ENCODE results near the gene LCTL. TPM values are rescaled to one million over a fixed set of nuclear protein-coding genes. Genes with fewer than 3 reads are reported as not detected.
A peak's percentile ranks its signal among the peaks of the same experiment; 100 is the strongest.

The LCTL gene
- 0.35 to 0.36 TPM (median 0.36 TPM) in 3 replicates for total RNA-seq

- Mint-ChIP-seq H3K27me3 (ENCODE audit: low read depth) (no peaks in the 10 kb centered on the region), H3K4me3 (no peak within 1 kb of the TSS)
- no peak for TF ChIP-seq CTCF (IDR thresholded peaks at IDR 0.05; ENCODE audit: unreplicated experiment)
Measured at GRCh38 chr15:66565741-66566144, at the start of gene LCTL. Gene LCTL (minus strand): TSS chr15:66565998. CDS start chr15:66565365, 633 bp downstream.

GRCh38 chr15:66614951-66615760, 49.4 kb upstream of the LCTL start:
- Mint-ChIP-seq H3K4me1 (peaks cover 38% of the 10 kb centered on the region), H3K36me3 (no peaks in the 10 kb centered on the region), H3K4me3 (no peak overlapping the region), H3K27me3 (ENCODE audit: low read depth) (no peaks in the 10 kb centered on the region), H3K9me3 (no peaks in the 10 kb centered on the region), H3K27ac (peak overlapping the region; percentile 80)
- DNase-seq (ENCODE audit: low spot score in 2 of 2, unreplicated experiment in 2 of 2) = no peak
- TF ChIP-seq CTCF (IDR thresholded peaks at IDR 0.05; ENCODE audit: unreplicated experiment) = no peak

More at GRCh38 chr15:66565741-66566144, at the start of gene LCTL:
- no peak for DNase-seq (ENCODE audit: low spot score in 2 of 2, unreplicated experiment in 2 of 2)
- H3K9me3 Mint-ChIP-seq = no peaks in the 10 kb centered on the region
- H3K36me3 Mint-ChIP-seq = no peaks in the 10 kb centered on the region
- peaks cover 20% of the 10 kb centered on the region for H3K4me1 Mint-ChIP-seq
- H3K27ac Mint-ChIP-seq = peak within 1 kb of the TSS; percentile 51

GRCh38 chr15:66614456-66614855, 48.7 kb upstream of the LCTL start:
- Mint-ChIP-seq H3K4me1 (peaks cover 32% of the 10 kb centered on the region), H3K4me3 (no peak overlapping the region), H3K36me3 (no peaks in the 10 kb centered on the region)

GRCh38 chr15:66613743-66614142, 47.9 kb upstream of the LCTL start:
- H3K27me3 Mint-ChIP-seq (ENCODE audit: low read depth) = no peaks in the 10 kb centered on the region
- H3K27ac Mint-ChIP-seq = no peak overlapping the region
- no peak overlapping the region for H3K4me3 Mint-ChIP-seq
- no peaks in the 10 kb centered on the region for H3K9me3 Mint-ChIP-seq
- H3K4me1 Mint-ChIP-seq = peaks cover 26% of the 10 kb centered on the region
- H3K36me3 Mint-ChIP-seq = no peaks in the 10 kb centered on the region
- DNase-seq (ENCODE audit: low spot score in 2 of 2, unreplicated experiment in 2 of 2) = no peak
- TF ChIP-seq CTCF (IDR thresholded peaks at IDR 0.05; ENCODE audit: unreplicated experiment) = no peak

More at GRCh38 chr15:66614456-66614855, 48.7 kb upstream of the LCTL start:
- no peaks in the 10 kb centered on the region for H3K9me3 Mint-ChIP-seq
- no peak for DNase-seq (ENCODE audit: low spot score in 2 of 2, unreplicated experiment in 2 of 2)
- no peak for TF ChIP-seq CTCF (IDR thresholded peaks at IDR 0.05; ENCODE audit: unreplicated experiment)
- H3K27ac Mint-ChIP-seq = peak overlapping the region; percentile 49
- H3K27me3 Mint-ChIP-seq (ENCODE audit: low read depth) = no peaks in the 10 kb centered on the region

- no peaks in the 10 kb centered on the region for H3K9me3 Mint-ChIP-seq
- no peak for TF ChIP-seq CTCF (IDR thresholded peaks at IDR 0.05; ENCODE audit: unreplicated experiment)
- H3K27me3 Mint-ChIP-seq (ENCODE audit: low read depth) = no peaks in the 10 kb centered on the region
- H3K4me1 Mint-ChIP-seq = peaks cover 12% of the 10 kb centered on the region
- no peak overlapping the region for H3K4me3 Mint-ChIP-seq
- DNase-seq (ENCODE audit: low spot score in 2 of 2, unreplicated experiment in 2 of 2) = no peak
- H3K27ac Mint-ChIP-seq = no peak overlapping the region
- H3K36me3 Mint-ChIP-seq = no peaks in the 10 kb centered on the region
Measured at GRCh38 chr15:66611257-66612053, 45.7 kb upstream of the LCTL start.
